HG02938 (cell line): ENCODE measurements around the gene ZFP57.

Experiments used
- ATAC-seq: cut with Tn5 transposase; IDR thresholded peaks from one replicate; pipeline ENCODE4 v1.9.1; 2021; ENCODE audit warnings: mild to moderate bottlenecking, moderate library complexity; ENCODE audit not compliant: unreplicated experiment

Gene ZFP57

GRCh38 chr6:29656157-29656556 is 24.8 kb downstream of the ZFP57 start:
- ATAC-seq, result no peak

GRCh38 chr6:29655658-29656057 is 25.3 kb downstream of the ZFP57 start:
- no peak for ATAC-seq

GRCh38 chr6:29653452-29654038 is 27.4 kb downstream of the ZFP57 start:
- no peak for ATAC-seq

GRCh38 chr6:29652198-29652584 is 28.8 kb downstream of the ZFP57 start:
- no peak for ATAC-seq

- ATAC-seq, result no peak
Measured at GRCh38 chr6:29651413-29652197, 29.3 kb downstream of the ZFP57 start.

GRCh38 chr6:29649701-29650673 is 31.0 kb downstream of the ZFP57 start:
- ATAC-seq, result peak; percentile 98

GRCh38 chr6:29647927-29648642 is 32.9 kb downstream of the ZFP57 start:
- no peak for ATAC-seq

- ATAC-seq, result no peak
Measured at GRCh38 chr6:29641430-29642148, 39.4 kb downstream of the ZFP57 start.

- ATAC-seq, result no peak
Measured at GRCh38 chr6:29637247-29637646, 43.7 kb downstream of the ZFP57 start.

- ATAC-seq, result no peak
Measured at GRCh38 chr6:29633534-29633905, 47.4 kb downstream of the ZFP57 start.

- no peak for ATAC-seq
Measured at GRCh38 chr6:29632789-29633533, 48.0 kb downstream of the ZFP57 start, which contains the start of gene GABBR1. Gene GABBR1, minus strand, starts transcription at chr6:29633183. Its CDS starts 798 bp downstream, at chr6:29632385.

- no peak for ATAC-seq
Measured at GRCh38 chr6:29631860-29632731, 48.9 kb downstream of the ZFP57 start.

GRCh38 chr6:29631209-29631810 is 49.6 kb downstream of the ZFP57 start:
- ATAC-seq, result no peak

- no peak for ATAC-seq
Measured at GRCh38 chr6:29630315-29630714, 50.6 kb downstream of the ZFP57 start.

- no peak for ATAC-seq
Measured at GRCh38 chr6:29629571-29629970, 51.4 kb downstream of the ZFP57 start.

- no peak for ATAC-seq
Measured at GRCh38 chr6:29628419-29629281, 52.3 kb downstream of the ZFP57 start.

- no peak for ATAC-seq
Measured at GRCh38 chr6:29627755-29628418, 53.1 kb downstream of the ZFP57 start.
